ENCODE results near the gene LTBP1. TPM values are rescaled to one million over a fixed set of nuclear protein-coding genes. Genes with fewer than 3 reads are reported as not detected.

The LTBP1 gene
- total and polyA plus RNA-seq, 11 donors = 23.5 to 150 (median 102) TPM

DNA sequence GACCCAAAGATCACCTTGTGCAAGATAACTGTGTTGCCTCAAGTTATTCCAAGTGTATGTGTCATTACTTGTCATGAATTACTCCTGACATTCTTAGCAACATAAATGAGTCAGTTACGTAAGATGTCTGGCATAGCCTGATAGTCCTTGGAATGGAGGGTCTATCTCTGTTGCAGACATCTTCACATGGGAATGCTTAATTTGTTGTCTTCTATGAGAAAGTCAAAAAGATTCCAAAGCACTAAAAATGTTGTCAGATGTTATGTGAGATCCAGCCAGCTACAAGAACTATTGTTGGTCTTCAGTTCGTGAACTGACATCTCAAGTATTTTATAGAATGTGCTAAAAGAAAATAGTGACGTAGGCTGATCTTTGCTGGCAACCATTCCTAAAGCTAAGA lies 351.5 kb downstream of the LTBP1 start:
- H3K4me1 ChIP-seq = peaks cover 0 to 28% (median 9%) of the 10 kb centered on the region in 12 donors
- no peaks in the 10 kb centered on the region for H3K9me3 ChIP-seq

DNA sequence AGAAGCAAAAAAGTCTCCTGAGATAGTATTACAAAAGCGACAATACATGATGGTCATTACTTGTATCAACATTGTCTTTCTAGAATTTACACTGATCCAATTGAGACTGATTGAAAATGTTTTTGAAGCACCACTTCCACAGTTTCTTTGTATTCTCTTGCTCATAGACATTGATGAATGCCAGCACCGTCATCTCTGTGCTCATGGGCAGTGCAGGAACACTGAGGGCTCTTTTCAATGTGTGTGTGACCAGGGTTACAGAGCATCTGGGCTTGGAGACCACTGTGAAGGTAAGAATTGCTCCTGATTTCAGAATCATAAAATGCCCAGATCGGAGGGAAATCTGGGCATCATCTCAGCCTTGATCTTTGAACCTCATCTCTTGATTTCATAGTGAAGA lies 354.6 kb downstream of the LTBP1 start:
- peaks cover 0 to 29% (median 8%) of the 10 kb centered on the region in 12 donors for H3K4me1 ChIP-seq
- WGBS, 4 donors = 93 to 98% (median 96%) methylated on average over 3 of the region's 3 CpGs
- no peak overlapping the region for H3K27ac ChIP-seq

More for the DNA sequence above, 351.5 kb downstream of the LTBP1 start:
- Histone ChIP-seq H3K36me3 (peaks cover 0 to 48% (median 8%) of the 10 kb centered on the region in 9 donors), H3K27ac (peak overlapping the region in 8 of 12 donors; percentile 0 to 72 (median 38)), H3K27me3 (no peaks in the 10 kb centered on the region), H3K4me3 (no peak overlapping the region)
- DNase-seq = no peak
- ATAC-seq = peak in 2 of 4 donors; percentile 40 to 71
- WGBS, 4 donors = 50 to 56% (median 51%) methylated on average over 3 of the region's 3 CpGs
- intact Hi-C loops (cut with DNase I) = no loop called here
- TF ChIP-seq, protein P1, sequence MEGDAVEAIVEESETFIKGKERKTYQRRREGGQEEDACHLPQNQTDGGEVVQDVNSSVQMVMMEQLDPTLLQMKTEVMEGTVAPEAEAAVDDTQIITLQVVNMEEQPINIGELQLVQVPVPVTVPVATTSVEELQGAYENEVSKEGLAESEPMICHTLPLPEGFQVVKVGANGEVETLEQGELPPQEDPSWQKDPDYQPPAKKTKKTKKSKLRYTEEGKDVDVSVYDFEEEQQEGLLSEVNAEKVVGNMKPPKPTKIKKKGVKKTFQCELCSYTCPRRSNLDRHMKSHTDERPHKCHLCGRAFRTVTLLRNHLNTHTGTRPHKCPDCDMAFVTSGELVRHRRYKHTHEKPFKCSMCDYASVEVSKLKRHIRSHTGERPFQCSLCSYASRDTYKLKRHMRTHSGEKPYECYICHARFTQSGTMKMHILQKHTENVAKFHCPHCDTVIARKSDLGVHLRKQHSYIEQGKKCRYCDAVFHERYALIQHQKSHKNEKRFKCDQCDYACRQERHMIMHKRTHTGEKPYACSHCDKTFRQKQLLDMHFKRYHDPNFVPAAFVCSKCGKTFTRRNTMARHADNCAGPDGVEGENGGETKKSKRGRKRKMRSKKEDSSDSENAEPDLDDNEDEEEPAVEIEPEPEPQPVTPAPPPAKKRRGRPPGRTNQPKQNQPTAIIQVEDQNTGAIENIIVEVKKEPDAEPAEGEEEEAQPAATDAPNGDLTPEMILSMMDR (IDR thresholded peaks at IDR 0.05) = no peak
- no peak for TF ChIP-seq POLR2A (IDR thresholded peaks at IDR 0.05)

DNA sequence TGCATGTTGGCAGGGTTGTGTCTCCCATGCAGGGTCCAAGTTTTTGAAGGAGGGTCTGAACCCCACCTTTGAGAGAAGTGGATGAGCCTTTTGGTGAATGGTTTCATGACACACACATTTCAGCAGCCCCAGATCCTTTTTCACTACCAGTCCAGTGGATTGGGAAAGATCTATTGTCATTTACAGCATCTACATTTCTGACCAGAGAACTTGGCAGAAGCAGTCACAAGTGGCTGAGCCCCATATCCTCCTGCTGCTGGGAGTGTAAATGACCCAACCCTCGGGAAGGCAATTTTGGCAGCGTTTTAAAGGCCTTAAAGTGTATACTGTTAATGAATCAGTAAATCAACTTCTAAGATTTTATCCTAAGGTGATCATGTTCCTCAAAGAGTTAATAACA lies 355.6 kb downstream of the LTBP1 start:
- Histone ChIP-seq H3K27me3 (no peaks in the 10 kb centered on the region), H3K27ac (no peak overlapping the region), H3K4me1 (peaks cover 0 to 21% (median 6%) of the 10 kb centered on the region in 12 donors), H3K36me3 (peaks cover 0 to 63% (median 8%) of the 10 kb centered on the region in 9 donors), H3K9me3 (no peaks in the 10 kb centered on the region), H3K4me3 (no peak overlapping the region)
- ATAC-seq (no peak), DNase-seq (no peak)
- TF ChIP-seq POLR2A (IDR thresholded peaks at IDR 0.05) = no peak
- 73 to 78% (median 76%) methylated on average over 2 of the region's 2 CpGs for WGBS, 4 donors
- intact Hi-C loops (cut with DNase I) = no loop called here

More for the DNA sequence above, 354.6 kb downstream of the LTBP1 start:
- Histone ChIP-seq H3K9me3 (no peaks in the 10 kb centered on the region), H3K36me3 (peaks cover 0 to 53% (median 8%) of the 10 kb centered on the region in 9 donors), H3K4me3 (no peak overlapping the region), H3K27me3 (no peaks in the 10 kb centered on the region)
- TF ChIP-seq POLR2A (IDR thresholded peaks at IDR 0.05) = no peak
- TF ChIP-seq, protein P1 (IDR thresholded peaks at IDR 0.05) = no peak
- ATAC-seq (no peak), DNase-seq (no peak)
- intact Hi-C loops (cut with DNase I) = no loop called here

DNA sequence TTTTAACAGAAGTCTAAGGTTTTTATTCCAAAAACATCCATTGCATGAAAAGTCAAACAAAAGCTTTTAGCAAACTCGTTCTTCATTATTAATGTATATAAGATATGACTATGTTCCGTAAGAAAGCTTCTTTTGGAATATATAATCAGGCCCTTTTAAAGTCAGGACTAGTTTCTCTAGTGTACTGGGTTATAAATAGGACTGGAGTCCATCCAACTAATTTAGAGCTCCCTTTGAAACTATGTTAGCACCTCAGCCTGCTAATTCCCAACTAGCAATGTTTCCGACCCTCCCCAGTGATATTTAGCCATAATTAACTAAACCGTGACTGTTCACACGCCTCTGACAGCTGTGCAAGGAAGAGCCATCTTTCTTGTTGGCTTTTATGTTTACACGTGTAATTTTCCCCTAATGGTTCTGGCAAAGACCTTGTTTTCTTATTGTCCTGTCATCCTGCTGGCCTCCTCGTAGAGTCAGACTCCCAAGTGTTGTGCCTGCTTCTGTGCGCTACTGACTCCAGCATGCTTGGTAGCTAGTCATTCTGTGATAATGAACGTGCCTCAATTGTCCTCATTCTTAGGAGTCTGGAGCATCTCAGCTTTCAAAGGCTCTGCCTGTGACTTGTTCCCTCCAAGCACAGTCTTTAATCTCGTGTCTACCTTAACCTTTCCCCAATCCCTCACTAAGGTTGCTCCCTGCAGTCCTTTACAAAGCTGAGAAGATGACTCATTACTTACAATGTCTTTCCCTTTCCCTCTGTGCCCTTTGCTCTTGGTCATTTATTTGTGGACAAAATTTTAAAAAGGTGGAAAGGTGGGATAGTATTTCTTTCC lies 357.5 kb downstream of the LTBP1 start:
- peaks cover 0 to 12% (median 0%) of the 10 kb centered on the region in 12 donors for H3K4me1 ChIP-seq
- 38 to 57% (median 53%) methylated on average over 10 of the region's 10 CpGs for WGBS, 4 donors
- DNase-seq (no peak), ATAC-seq (peak; percentile 40 to 71 (median 52))
- no peak overlapping the region for H3K4me3 ChIP-seq
- TF ChIP-seq, protein P1 (IDR thresholded peaks at IDR 0.05) = no peak
- no peak for TF ChIP-seq POLR2A (IDR thresholded peaks at IDR 0.05)
- peaks cover 0 to 74% (median 8%) of the 10 kb centered on the region in 9 donors for H3K36me3 ChIP-seq
- intact Hi-C loops (cut with DNase I) = no loop called here
- no peaks in the 10 kb centered on the region for H3K27me3 ChIP-seq
- peak overlapping the region in 11 of 12 donors; percentile 21 to 62 (median 44) for H3K27ac ChIP-seq
- no peaks in the 10 kb centered on the region for H3K9me3 ChIP-seq
